CD4-positive, alpha-beta T cell treated with Interleukin-2 at 100 ng/mL for 4 hours (primary cell): ENCODE measurements around the gene PIM3.
A peak's percentile ranks its signal among the peaks of the same experiment; 100 is the strongest.

Experiments used
- DNase-seq: peaks from one replicate; pipeline ENCODE4 v3.0.0-alpha.2; 2020; ENCODE audit warnings: low spot score

PIM3 gene

DNA sequence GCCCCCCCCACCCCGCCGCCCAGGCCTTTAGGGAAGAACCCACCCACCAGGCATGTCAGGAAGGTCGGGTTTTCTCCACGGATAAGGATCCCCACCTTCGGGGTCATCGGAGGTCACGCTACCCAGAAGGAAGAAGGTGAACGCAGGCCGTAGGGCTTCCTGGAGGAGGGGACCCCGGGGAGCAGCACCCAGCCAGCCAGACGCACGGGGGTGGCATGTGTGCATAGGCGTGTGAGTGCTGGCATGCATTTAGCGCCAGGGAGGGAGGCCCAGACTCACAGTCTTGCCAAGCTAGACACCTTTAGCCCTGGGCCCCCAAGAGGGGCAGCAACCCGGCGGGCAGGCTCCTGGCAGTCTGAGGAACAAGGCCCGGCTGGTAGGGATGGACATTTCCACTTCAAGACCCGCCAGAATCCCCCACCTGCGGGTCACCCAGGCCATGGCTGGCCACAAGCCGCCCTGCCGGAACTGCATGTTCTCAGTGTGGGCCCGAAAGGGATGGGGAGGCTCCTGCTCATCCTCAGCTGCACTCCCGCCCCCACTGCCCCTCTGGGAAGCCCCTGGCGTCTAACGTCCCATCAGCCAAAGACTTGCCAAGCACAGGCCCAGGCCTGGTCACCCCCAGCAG, 16.7 kb upstream of the PIM3 start:
- DNase-seq = no peak

DNA sequence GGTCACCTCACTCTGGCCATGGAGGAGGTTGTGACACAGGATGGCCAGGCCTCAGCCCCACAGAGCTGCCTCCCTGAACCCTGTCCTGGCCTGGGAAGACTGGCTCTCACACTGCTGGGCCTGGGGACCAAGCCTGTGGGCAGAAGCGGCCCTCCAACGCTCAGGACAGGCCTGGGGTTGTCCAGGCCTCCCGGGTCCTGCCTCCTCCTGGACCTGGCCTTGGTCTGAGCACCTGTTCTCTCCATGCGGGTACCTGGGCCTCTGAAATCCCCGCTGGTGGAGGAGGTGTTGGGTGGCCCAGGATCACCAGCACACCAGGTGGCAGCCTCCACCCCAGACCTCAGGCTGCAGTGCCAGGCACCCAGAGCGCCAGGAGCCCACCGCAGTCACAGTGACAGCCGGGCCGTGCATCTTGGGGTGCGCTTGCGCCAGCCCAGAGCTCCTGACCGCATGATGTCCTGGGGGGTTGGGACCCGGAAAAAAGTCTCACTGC, 16.1 kb upstream of the PIM3 start:
- no peak for DNase-seq

DNA sequence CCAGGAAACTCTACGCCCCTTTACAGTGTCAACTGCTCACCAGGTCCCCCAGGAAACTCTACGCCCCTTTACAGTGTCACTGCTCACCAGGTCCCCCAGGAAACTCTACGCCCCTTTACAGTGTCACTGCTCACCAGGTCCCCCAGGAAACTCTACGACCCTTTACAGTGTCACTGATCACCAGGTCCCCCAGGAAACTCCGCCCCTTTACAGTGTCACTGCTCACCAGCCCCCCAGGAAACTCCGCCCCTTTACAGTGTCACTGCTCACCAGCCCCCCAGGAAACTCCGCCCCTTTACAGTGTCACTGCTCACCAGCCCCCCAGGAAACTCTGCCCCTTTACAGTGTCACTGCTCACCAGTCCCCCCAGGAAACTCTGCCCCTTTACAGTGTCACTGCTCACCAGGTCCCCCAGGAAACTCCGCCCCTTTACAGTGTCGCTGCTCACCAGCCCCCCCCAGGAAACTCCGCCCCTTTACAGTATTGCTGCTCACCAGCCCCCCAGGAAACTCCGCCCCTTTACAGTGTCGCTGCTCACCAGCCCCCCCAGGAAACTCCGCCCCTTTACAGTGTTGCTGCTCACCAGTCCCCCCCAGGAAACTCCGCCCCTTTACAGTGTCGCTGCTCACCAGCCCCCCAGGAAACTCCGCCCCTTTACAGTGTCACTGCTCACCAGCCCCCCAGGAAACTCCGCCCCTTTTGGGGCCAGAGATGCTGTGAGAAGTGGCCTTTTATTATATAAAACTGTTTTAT, 15.4 kb upstream of the PIM3 start:
- DNase-seq = peak; percentile 54

DNA sequence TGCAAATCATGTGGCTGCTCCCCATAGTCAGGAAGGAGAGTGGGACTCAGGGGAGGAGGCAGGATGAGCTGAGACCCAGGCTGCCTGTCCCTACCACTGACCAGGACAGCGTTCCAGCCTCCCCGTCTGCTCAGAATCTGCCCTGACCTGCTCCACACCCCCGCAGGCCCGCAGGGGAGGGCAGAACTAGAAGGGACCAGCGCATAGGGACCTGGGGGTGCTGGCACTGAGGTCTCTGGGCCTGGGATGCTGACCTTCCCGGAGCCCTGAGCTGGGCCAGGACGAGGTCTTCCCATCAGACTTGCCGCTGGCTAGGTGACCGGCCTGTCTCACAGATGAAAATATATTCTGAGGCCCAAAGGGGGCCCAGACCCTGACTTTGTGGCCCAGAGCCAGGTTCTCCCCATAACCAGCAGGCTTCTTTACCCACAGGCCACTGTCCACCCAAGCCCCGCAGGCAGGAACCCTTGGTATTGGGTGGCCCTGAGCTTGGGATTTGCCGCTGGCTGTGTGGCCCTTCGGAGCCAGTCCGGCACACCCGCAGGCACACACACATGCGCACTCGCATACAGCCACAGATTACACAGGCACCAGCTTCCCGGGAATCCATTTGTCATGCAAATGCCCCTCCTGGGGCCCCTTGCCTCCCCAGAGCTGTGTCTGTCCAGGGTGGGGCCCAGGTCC, 13.8 kb upstream of the PIM3 start:
- DNase-seq = no peak

DNA sequence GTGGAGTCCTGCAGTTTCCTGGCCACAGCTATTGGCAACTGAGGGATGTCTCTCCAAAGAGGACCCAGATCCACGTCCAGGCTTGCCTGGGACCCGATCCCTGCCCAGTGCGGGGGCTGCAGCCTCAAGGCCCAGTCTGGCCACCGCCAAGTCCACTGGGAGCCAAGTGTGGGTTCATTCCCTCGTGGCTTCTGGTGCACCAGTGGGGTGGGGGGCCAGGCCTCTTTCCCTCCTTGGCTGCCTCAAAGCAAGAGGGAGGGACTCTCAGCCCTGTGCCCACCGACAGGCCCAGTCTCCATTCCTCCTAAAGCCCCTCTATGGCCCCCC, 13.3 kb upstream of the PIM3 start:
- no peak for DNase-seq

DNA sequence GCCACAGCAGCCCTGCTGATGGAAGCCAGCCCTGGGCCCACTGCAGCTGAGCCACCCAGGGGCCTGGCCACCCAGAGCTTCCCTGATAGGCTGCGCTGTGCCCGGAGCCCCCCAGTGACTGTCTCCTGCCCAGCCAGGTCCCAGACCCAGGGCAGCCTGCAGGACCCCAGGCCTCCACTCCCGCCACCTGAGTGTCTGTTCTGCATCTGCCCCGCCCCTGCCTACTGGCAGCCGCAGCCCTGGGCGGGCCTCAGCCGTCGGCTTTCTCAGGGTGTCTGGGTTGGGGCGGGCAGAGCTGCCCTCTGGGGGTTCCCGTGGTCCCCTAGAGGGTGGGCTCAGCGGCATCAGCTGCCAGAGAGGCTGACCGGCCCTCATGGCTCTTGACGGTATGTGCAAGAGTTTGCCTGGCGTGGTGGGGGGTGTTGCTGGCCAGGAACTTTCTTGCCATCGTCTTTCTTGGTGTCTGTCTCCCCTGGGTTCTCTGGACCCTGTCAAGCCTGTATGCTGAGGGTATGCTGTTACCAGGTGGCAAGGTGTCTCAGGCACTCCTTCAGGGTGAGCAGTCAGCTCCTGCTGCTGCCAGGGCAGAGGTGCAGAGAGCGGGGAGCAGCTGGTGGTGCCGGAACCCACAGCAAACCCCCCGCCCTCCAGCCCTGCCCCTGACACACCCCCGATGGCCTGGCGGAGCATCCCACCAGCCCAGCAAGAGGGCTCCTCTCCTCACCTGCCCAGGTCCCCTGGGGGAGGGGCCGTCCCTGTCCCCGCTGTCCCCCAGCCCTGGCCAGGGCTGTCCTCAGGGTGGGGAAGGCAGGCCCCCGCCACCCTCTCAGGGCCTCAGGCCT, 12.2 kb upstream of the PIM3 start:
- DNase-seq = no peak

DNA sequence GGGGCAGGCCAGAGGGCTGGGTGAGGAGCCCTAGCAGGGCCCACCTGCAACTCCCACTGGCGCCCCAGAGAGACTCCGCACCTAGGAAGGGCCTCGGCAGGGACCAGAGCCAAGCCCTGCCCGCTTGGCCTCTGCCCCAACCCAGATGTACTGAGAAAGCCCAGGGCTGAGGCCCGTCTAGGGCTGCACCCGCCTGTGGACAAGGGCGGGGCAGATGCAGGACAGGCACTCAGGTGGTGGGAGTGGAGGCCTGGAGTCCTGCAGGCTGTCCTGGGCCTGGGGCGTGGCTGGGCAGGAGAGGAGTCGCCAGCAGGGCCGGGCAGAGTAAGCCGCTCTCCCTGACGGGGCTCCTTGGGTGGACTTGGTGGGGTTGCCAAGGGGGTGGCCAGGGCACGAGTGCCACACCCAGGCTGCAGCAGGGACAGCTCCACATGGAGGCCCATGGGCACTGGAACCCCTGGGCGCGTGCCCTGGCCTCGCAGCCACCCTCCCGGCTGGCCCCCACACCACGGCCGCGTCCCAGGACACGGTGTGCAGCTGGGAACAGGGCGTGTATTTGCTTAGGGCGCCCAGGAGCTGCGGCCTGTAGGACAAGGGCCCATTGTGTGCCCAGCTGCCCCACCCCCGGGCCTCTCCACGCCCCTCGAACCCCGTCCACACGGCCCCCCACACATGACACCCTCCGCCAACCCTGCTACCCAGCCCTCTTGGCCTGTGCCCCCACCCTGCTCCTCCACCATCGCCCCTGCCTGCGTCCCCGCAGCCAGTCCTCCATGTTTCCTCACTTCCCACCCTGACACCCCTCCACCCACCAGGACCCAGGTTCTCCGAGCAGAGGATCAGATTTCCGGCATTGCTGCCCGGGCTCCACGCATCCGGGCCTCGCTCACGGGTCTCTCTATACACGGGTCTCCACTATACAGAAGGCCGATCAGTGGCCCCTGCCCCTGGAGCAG, 11.3 kb upstream of the PIM3 start:
- no peak for DNase-seq

DNA sequence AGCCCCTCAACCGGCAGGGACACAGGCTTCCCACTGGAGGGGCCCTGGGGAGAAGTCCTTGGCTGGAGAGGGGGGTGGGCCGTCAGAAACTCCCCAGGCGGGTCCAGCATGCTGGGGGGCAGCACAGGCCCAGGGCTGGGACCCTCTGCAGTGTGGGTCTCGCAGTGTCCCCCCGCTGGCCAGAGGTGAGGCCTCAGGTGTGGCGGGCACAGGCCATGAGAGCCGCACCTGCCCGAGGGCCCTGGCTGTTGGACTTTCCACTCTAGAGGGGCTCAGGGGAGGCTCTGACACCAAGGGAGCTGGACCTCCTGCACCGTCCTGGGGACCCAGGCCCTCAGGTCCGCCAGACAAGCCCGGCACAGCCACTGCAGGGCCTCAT, 10.7 kb upstream of the PIM3 start:
- no peak for DNase-seq

DNA sequence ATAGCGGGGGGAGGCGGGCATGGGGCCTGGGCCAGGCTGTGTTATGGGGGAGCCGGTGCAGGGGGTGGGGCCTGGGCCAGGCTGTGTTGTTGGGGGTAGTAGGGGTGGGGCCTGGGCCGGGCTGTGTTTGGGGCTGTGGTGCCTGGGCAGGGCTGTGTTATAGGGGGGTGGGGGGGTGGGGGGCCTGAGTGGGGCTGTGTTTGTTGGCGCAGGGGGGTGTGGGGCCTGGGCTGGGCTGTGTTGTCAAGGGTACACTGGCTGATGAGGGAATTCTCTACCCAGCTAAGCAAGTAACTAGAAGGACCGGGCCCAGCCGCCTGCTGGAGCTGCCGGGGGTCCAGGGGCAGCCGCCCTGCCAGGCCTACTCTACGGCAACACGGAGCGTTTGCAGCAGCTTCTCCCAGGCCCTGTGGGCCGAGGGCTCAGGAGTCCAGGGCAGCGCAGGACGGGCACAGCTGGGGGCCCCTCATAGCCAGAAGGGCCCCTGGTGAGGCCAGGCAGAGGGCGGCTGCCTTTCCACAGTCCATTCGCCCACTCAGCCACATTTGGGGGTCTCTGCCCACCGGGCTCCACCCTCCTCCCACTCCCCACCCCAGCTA, 10.1 kb upstream of the PIM3 start:
- no peak for DNase-seq

DNA sequence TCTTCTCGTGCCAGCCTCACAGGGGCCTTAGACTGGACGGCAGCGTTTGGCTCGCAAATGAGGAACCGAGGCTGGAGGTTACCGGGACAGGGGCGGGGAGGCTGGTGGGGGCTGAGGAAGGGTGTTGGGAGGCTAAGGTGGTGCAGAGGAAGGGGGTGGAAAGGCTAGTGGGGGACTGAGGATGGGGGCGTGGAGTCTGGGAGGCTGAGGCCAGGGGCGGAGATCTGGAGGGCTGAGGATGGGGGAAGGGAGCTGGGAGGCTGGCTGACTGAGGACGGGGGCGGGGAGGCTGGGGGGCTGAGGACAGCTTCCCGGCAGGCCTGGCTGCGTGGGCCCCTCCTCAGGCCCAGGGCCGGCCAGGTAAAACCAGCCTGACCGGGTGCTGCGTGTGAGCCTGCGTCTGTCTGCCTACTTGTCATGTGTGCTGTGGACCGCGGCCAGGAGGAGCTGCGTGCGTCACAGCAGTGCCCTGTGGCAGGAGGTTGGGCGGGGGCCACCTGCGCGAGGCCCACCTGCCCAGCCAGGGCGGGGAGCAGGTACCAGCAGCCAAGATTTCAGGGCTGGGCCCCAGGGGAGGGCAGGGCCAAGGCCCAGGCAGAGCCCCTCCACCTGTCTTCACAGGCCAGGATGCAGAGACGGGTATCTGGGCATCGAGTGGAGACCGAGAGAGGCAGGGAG, 9.4 kb upstream of the PIM3 start:
- no peak for DNase-seq

DNA sequence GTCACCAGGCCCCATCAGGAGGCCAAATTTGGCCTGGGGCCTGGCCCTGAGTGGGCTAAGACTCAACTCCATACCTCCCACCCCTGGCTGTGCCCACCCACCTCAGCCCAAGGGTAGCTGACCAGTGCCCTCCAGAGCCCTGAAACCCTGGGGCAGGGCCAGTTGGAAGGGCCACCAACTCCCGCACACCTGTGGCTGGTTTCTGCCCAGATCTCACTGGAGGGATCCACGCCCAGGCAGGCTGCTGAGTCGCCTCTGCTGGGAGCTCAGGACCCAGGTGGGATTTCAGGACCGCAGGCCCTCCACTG, 8.9 kb upstream of the PIM3 start:
- no peak for DNase-seq

DNA sequence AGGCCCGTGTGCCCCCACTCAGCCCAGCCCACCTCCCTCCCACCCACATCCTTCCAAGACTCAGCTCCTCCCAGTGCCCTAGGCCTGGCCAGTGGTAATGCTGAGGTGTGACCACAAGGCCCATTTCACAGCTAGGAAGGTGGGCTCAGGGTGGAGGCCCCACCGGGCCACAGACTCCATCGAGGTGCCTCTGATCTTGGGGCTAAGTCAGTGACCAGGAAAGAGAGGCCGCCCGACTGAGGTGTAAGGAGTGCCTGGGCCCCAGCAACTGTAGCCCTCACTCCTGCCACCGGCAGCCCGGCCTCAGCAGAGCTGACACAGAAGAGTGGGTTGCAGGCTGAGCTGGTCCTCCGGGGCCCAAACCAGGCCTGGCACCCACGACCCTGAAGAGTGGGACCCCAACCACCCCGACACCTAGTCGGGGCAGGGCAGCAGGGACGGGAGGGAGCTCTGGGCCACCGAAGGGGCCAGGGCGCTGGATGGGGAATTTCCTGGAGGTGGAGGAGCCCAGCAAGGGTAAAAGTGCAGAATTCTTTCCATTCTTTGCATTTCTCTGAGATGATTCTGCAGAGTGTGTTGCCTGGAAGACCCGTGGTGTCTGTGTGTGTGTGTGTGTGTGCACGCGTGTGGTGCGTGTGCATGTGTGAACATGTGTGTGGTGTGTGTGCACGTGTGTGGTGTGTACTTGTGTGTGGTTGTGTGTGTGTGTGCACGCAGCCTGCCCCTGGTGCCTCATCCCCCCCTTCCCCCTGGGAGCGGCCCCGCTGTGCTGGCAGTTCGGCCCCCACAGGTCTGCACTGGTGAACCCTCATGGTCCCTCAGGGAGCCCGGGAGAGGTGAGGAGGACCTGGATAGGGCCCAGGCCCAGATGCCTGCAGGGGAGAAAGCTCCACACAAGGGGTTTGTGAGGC, 8.3 kb upstream of the PIM3 start:
- no peak for DNase-seq

DNA sequence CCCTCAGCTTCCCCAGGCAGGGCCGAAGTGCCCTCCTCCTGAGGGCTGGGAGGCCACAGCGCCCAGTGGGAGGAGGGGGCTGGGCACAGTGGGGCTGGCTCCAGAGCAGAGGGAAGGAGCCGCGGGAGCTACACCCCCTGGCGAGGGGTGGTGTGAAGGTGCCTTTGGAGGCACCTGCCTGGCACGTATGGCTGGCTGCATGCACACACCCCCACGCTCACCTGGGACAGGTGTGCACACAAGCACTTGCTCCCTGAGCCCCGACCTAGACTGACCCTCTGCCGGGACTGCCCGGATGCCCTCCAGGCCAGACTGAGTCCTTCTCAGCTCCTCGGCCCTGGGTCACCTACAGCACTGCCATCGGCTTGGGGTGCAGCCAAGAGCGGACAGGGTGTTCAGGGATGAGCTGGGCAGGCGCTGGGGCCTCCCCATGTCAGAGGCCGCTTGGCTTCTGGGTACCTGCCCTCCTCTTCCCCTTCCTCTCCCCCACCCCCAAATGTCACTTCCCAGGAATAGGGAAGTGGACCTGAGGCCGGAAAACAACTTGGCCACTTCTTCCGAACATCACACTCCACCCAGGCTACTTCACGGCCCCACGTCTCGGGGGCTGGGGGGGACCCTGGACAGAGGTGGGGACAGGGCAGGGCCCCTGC, 7.4 kb upstream of the PIM3 start:
- no peak for DNase-seq

DNA sequence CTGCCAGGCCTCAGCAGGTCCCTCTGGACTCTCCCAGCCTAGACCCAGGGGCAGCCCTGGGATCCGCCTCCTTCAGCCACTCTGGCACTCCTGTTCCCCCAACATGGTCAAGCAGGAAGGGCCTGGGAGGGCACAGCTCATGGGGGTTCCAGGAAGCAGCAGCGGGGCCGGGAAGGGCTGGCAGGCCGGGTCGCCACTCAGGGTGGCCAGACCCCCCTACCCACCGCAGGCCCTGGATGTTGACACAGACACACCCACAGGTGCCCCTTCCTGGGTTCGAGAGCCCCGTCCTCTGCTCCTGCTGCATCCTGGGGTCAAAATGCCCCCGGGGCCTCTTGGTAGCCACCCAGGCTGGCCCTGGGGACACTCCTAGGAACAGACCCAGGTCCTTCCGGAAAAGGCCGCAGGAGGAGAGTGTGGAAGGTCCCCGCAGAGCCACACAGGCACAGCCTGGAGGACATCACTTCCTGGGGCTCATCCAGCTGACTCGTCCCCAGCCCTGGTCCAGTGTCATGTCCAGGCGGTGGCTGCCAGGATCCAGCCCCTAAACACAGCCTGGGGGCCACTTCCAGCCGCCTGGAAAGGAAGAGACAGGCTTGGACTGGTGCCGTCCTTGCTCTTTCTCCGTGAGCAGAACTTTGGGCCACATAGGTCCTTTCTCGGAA, 6.8 kb upstream of the PIM3 start:
- DNase-seq = no peak

DNA sequence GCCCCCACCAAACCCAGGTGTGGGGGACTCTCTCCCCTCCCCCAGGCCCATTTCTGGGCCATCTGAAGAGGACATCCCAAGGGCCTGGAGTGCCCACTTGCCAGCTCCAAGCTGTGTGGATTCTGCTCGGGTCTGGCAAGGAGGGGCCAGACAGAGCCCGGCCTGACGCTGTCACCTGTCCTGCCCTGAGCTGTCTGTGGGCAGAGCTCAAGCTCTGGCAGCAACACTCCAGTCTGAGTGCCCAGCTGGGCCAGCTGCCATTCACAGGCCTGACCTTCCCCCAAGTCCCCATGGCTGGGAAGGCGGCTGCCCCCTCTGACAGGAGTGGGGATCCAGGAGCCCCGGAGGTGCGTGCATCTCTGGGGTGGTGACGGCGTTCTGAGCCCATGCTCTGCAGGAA, 6.2 kb upstream of the PIM3 start:
- DNase-seq = no peak

DNA sequence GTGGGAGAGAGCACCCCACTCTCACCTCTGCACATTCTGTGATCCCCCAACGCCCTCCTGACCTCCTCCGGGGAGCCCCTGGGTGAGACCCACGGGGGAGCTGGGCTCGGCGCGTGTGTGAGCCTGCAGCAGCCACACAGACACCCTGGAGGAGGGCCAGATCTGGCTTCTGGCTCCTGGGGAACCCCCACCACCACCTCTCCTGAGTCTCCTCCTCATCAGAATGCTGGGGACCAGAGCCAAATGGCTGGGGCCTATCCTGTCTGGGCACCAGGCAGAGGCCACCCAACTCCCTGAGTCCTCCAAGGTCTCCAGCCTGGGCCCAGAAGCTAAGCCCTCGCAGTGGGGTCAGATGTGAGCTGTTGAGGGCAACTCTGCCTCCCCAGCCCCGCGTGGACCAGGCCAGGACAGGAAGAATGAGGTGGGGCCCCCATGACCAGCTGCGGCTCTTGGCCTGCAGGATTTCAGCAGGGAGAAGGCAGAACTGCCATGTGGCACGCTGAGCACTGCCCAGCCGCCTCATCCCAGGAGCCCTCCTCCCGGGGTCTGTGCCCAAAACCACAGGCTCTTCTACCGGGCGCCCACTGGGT, 5.5 kb upstream of the PIM3 start:
- no peak for DNase-seq

DNA sequence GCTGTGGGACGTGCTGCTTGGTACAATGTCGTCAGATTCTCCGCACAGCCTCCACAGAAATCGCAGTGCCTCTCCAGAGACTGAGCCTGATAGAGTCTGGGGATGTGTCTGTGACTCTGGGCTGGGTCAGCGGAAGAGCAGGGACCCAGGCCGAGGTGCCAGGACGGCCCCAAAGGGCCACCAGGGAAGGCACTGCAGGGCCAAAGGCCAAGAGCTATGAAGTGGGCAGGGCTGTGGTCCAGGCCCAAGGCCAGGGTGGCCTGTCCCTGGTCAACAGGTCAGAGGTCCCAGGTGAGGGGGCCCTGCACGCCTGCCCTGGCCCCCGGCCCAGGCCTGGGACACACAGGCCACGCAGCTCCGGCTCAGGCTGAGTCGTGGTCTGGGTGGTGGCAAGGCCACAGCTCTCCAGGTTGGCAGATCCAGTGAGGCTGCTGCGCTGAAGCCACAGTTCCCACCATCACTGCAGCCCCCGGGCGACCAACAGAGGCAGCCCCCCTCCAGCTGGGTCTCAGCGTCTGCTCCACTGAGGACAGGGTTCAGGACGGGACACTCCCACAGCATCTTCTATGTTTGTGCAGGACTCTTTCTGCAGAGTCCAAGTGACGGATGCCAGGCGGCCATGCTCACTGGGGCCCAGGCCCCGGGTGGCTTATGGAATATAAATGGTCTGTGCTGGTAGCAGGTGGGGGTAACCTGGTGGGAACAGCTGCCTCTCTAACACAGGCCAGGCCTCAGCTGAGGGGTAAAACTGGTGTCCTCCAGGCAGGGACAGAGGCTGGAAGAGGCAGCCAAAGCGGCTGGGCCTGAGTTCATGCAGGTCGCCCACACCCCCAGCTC, 4.8 kb upstream of the PIM3 start:
- no peak for DNase-seq
